ENCODE results near the gene RHEX.

RHEX gene

DNA sequence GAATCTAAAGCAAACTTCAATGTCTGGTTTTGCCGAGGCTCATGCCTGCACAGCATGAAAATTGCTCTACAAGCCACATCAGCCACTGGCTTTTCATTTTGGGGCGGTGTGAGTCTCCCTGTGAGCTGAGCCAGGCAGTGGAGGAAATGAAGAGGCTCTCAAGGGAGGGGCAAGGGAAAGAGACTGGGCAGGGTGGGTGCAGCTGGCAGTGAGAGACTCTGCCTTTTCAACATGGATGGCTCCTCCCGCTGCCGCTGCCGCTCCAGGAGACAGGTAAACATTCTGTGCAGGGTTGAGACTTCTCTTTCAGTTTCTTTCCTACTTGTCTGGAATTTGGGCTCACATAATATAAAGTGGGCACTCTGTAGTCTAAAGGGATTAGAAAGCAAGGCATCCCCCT, 17.9 kb upstream of the RHEX start:
- no peaks in the 10 kb centered on the region for H3K36me3 ChIP-seq (ENCODE audit: control insufficient read depth, low read depth, low read length)
- H3K4me3 ChIP-seq (ENCODE audit: low read length), result no peak overlapping the region
- H3K4me1 ChIP-seq (ENCODE audit: control insufficient read depth, low read depth, low read length), result peaks cover 8% of the 10 kb centered on the region
- H3K9ac ChIP-seq (ENCODE audit: low read length), result no peak overlapping the region
- H3K9me3 ChIP-seq (ENCODE audit: control insufficient read depth, low read depth, low read length), result no peaks in the 10 kb centered on the region
- H3K27ac ChIP-seq (ENCODE audit: low read length), result no peak overlapping the region
- H3K27me3 ChIP-seq (ENCODE audit: control insufficient read depth, insufficient read depth, low read length), result no peaks in the 10 kb centered on the region

DNA sequence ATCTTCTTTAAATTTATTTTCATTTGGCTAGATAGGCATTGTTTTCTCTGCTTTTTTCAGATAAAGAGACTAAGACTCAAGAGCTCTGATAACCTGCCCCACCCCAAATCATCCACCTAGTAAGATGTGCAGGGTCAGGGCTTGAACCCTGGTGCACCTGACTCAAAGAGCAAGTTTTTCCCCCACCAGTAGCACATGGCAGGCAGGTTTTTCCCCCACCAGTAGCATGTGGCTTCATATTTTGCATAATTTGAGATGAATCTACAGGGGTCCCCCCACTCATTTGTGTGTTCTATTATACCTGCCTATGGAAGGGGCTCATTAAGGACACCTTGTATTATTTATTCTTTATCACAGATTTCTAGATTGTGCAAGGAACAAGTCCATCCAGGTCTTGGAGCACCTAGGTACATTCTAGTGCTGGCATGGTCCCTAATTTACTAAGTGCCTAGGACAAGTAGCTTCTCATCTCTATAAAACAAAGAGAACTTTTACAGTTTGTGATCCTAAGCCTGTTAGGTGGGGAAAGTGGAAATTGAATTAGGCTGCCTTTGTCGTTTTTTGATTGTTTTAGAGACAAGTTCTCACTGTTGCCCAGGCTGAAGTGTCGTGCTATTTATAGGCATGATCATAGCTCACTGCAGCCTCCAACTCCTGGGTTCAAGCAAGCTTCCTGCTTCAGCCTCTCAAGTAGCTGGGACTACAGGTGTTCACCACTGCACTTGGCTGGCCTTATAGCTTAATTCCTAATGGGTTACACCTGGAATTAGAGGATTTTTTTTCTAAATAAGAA, 16.1 kb upstream of the RHEX start:
- Histone ChIP-seq H3K4me1 (ENCODE audit: control insufficient read depth, low read depth, low read length) (peaks cover 5% of the 10 kb centered on the region), H3K36me3 (ENCODE audit: control insufficient read depth, low read depth, low read length) (no peaks in the 10 kb centered on the region), H3K4me3 (ENCODE audit: low read length) (no peak overlapping the region), H3K9ac (ENCODE audit: low read length) (no peak overlapping the region), H3K27me3 (ENCODE audit: control insufficient read depth, insufficient read depth, low read length) (no peaks in the 10 kb centered on the region), H3K27ac (ENCODE audit: low read length) (no peak overlapping the region), H3K9me3 (ENCODE audit: control insufficient read depth, low read depth, low read length) (no peaks in the 10 kb centered on the region)

DNA sequence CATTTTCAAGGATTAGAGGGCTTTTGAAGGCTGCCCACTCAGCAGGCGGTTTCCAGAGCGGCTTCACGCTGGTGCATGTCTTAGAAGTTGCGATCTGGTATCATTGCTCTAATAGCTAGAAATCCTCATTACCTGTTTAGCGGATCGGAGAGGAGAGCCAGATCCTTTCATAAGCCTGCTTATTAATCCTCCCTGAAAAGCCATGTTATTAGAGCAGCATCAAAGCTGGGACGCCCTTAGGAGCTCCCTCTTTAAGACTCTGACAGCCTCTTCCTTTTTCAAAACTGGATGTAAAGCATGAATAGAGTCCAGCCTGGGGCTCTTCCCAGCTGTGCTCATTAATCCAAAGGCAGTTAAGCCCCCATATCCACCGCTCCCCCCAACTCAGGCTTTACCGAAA, 15.4 kb upstream of the RHEX start:
- Histone ChIP-seq H3K36me3 (ENCODE audit: control insufficient read depth, low read depth, low read length) (no peaks in the 10 kb centered on the region), H3K9ac (ENCODE audit: low read length) (no peak overlapping the region), H3K9me3 (ENCODE audit: control insufficient read depth, low read depth, low read length) (no peaks in the 10 kb centered on the region), H3K4me1 (ENCODE audit: control insufficient read depth, low read depth, low read length) (peaks cover 5% of the 10 kb centered on the region), H3K27me3 (ENCODE audit: control insufficient read depth, insufficient read depth, low read length) (no peaks in the 10 kb centered on the region), H3K4me3 (ENCODE audit: low read length) (no peak overlapping the region), H3K27ac (ENCODE audit: low read length) (no peak overlapping the region)

DNA sequence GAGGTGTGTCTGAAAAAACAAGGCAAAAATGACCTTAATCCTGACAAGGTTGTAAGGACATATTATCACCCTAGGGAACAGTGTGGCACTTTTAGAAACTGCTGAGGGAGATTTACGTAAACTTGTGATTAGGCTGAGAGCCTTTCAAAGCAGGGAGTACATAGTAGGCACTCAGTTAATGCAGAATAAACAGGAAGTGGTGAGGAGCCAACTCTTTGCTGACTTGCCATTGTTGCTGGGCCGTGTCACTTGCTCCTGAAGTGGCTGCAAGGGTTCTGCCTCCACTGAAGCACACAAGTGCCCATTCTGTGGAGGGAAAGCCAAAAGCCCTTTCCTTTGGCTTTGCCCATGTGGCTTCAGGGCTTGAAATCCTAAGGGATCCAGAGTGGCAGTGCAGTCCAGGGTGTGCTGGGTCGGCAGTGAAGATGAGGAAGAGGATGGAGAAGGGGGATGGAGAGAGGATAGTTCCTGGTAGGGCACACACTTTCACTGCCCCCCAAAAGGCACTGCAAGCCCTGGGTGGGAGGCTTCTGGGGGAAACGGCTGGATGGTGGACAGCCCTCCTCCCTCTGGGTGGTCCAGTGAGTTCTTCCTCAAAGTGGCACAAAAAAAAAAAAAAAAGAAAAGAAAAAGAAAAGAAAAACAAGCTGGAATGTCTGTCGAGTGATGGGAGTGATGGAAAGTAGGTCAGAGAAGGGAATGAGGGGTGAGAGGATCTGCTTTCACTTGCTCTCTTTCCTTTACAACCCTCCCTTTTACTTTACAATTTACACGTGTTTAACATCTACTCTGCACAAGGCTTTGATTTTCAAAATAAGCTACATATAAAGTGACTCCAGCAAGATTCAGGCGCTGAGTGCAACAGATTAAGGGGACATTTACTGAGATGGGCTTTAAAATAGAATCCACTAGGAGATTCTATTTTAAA, 13.7 kb upstream of the RHEX start:
- H3K9ac ChIP-seq (ENCODE audit: low read length), result no peak overlapping the region
- H3K27me3 ChIP-seq (ENCODE audit: control insufficient read depth, insufficient read depth, low read length), result no peaks in the 10 kb centered on the region
- no peak overlapping the region for H3K27ac ChIP-seq (ENCODE audit: low read length)
- no peaks in the 10 kb centered on the region for H3K36me3 ChIP-seq (ENCODE audit: control insufficient read depth, low read depth, low read length)
- H3K9me3 ChIP-seq (ENCODE audit: control insufficient read depth, low read depth, low read length), result no peaks in the 10 kb centered on the region
- H3K4me3 ChIP-seq (ENCODE audit: low read length), result no peak overlapping the region
- H3K4me1 ChIP-seq (ENCODE audit: control insufficient read depth, low read depth, low read length), result peaks cover 5% of the 10 kb centered on the region

DNA sequence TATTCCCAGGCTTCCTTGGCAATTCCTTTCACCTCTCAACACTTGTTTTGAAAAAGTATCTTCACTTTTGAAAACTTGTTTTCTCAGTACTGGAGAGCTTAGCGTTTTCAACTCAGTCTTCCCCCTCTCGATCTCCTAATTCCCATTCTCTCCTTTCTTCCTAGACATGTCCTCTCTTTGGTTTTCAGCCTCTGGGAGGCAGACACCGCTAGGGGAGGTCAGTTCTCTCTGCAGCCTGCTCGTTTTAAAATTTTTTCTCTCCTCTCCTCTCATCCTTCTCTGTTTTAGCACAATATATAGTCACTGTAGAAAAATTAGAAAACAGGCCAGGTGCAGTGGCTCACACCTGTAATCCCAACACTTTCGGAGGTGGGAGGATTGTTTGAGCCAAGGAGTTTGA, 12.6 kb upstream of the RHEX start:
- H3K9ac ChIP-seq (ENCODE audit: low read length), result no peak overlapping the region
- peaks cover 5% of the 10 kb centered on the region for H3K4me1 ChIP-seq (ENCODE audit: control insufficient read depth, low read depth, low read length)
- no peaks in the 10 kb centered on the region for H3K9me3 ChIP-seq (ENCODE audit: control insufficient read depth, low read depth, low read length)
- no peak overlapping the region for H3K27ac ChIP-seq (ENCODE audit: low read length)
- H3K27me3 ChIP-seq (ENCODE audit: control insufficient read depth, insufficient read depth, low read length), result no peaks in the 10 kb centered on the region
- H3K4me3 ChIP-seq (ENCODE audit: low read length), result no peak overlapping the region
- no peaks in the 10 kb centered on the region for H3K36me3 ChIP-seq (ENCODE audit: control insufficient read depth, low read depth, low read length)

DNA sequence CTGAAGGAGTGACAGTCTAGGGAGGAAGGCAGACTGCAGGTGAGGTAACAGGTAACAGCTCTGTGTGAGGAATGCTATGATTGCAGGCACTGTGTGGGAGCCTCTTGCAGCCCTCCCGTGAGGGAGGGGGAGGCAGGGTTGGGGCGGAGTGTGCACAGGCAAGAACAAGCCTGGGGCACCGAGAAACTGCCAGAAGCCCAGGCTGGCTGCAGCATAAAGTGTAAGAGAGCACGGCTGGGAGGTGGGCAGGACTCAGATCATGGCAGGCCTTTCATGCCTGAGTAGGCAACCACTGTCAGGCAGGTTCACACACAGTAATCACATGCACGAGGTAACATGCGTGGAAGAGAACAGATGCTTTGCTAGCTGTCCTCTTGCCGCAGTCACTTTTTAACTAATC, 11.3 kb upstream of the RHEX start:
- peaks cover 8% of the 10 kb centered on the region for H3K4me1 ChIP-seq (ENCODE audit: control insufficient read depth, low read depth, low read length)
- no peaks in the 10 kb centered on the region for H3K36me3 ChIP-seq (ENCODE audit: control insufficient read depth, low read depth, low read length)
- H3K4me3 ChIP-seq (ENCODE audit: low read length), result no peak overlapping the region
- H3K27me3 ChIP-seq (ENCODE audit: control insufficient read depth, insufficient read depth, low read length), result no peaks in the 10 kb centered on the region
- H3K9me3 ChIP-seq (ENCODE audit: control insufficient read depth, low read depth, low read length), result no peaks in the 10 kb centered on the region
- no peak overlapping the region for H3K9ac ChIP-seq (ENCODE audit: low read length)
- H3K27ac ChIP-seq (ENCODE audit: low read length), result no peak overlapping the region

DNA sequence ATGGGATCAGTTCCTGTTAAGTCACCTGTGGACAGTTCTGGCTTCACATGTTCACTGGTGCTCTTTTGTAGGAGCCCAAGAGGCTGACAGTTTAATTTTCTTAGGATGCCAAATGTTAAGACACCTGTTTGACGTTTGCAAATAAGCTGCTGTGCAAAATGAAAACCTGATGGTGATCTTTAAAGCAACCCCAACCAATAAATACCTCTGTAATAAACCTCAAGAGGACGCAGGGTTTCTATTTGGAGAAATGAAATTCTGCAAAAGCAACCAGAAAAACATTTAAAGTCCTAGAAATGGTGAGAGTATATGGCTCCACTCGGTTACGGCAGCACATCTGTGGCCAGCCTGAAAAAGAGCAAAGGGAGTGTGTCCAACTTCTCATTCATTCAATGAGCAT, 5.7 kb upstream of the RHEX start:
- no peak overlapping the region for H3K9ac ChIP-seq (ENCODE audit: low read length)
- peaks cover 8% of the 10 kb centered on the region for H3K4me1 ChIP-seq (ENCODE audit: control insufficient read depth, low read depth, low read length)
- H3K27ac ChIP-seq (ENCODE audit: low read length), result no peak overlapping the region

DNA sequence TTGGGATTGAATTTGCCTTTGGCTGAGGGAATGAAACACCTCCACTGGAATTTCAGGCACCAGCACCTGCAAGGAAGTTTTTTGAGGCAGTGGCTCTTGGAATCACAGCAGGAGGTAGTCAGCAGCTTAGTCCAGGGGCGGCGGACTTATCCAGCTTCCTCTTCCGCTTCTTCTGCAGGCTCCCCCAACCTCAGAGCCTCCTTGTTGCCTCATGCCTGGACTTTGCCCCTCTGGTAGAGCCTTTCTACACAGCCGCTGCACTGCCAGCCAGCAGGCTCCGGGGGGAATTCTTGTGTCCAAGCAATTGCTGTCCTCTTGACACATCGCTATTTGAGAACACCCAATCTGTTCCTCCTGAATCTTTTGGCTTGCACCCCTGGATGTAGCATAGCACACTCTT, 4.4 kb upstream of the RHEX start:
- Histone ChIP-seq H3K4me1 (ENCODE audit: control insufficient read depth, low read depth, low read length) (peaks cover 8% of the 10 kb centered on the region), H3K27ac (ENCODE audit: low read length) (no peak overlapping the region), H3K4me3 (ENCODE audit: low read length) (no peak overlapping the region), H3K9ac (ENCODE audit: low read length) (no peak overlapping the region), H3K9me3 (ENCODE audit: control insufficient read depth, low read depth, low read length) (no peaks in the 10 kb centered on the region), H3K36me3 (ENCODE audit: control insufficient read depth, low read depth, low read length) (no peaks in the 10 kb centered on the region), H3K27me3 (ENCODE audit: control insufficient read depth, insufficient read depth, low read length) (no peaks in the 10 kb centered on the region)

More for the DNA sequence above, 5.7 kb upstream of the RHEX start:
- no peaks in the 10 kb centered on the region for H3K27me3 ChIP-seq (ENCODE audit: control insufficient read depth, insufficient read depth, low read length)
- no peaks in the 10 kb centered on the region for H3K9me3 ChIP-seq (ENCODE audit: control insufficient read depth, low read depth, low read length)
- H3K4me3 ChIP-seq (ENCODE audit: low read length), result no peak overlapping the region
- no peaks in the 10 kb centered on the region for H3K36me3 ChIP-seq (ENCODE audit: control insufficient read depth, low read depth, low read length)

DNA sequence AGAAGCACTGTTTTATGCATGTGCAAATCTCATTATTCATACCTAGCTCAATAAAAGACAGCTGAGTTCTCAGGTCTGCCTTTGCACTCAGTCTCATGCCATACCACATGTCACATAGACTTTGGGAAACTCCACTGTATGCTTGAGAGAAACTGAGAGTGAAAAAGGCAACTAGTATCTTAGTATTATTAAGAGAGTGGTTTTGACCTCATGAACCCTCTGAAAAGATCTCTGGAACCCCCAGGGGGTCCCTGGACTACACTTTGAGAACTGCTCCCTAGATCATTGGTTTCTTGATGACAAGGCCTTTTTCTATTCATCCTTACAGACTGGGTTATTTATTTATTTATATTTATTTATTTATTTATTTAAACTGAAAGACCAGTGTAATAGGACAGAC, 3.7 kb upstream of the RHEX start:
- Histone ChIP-seq H3K4me3 (ENCODE audit: low read length) (no peak overlapping the region), H3K27me3 (ENCODE audit: control insufficient read depth, insufficient read depth, low read length) (no peaks in the 10 kb centered on the region), H3K4me1 (ENCODE audit: control insufficient read depth, low read depth, low read length) (peaks cover 8% of the 10 kb centered on the region), H3K9ac (ENCODE audit: low read length) (no peak overlapping the region), H3K9me3 (ENCODE audit: control insufficient read depth, low read depth, low read length) (no peaks in the 10 kb centered on the region), H3K36me3 (ENCODE audit: control insufficient read depth, low read depth, low read length) (no peaks in the 10 kb centered on the region), H3K27ac (ENCODE audit: low read length) (no peak overlapping the region)

DNA sequence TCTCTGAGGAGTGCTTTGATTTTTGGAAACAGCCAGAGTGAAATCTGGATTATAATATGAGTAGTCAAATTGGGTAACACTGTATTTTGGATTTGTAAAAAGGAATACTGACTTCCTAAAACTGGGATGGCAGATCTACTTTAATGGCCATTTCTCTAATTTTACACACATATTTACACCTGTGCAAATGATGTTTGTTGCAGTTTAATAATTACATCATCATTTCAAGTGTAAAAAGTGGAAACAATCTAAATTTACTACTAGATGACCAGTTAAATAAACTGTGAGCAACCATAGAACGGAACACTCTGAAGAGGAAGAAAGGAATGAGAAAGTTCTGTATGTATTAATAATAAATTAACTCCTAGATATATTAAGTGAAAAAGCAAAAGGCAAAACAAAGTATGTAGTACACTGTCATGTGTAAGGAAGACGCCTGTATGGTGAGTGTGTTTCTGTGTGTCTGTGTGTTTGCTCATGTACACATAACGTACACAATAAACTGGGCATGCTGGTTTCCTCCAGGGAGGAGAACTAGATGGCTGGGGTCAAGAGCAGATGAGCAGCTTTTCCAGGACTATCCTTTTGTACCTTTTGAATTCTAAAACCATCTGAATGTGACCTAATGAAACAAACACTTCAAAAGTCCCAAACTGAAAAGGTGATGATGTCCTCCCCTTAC, 2.9 kb upstream of the RHEX start:
- H3K4me3 ChIP-seq (ENCODE audit: low read length), result no peak overlapping the region
- no peaks in the 10 kb centered on the region for H3K36me3 ChIP-seq (ENCODE audit: control insufficient read depth, low read depth, low read length)
- no peaks in the 10 kb centered on the region for H3K27me3 ChIP-seq (ENCODE audit: control insufficient read depth, insufficient read depth, low read length)
- no peaks in the 10 kb centered on the region for H3K9me3 ChIP-seq (ENCODE audit: control insufficient read depth, low read depth, low read length)
- no peak overlapping the region for H3K9ac ChIP-seq (ENCODE audit: low read length)
- H3K27ac ChIP-seq (ENCODE audit: low read length), result no peak overlapping the region
- H3K4me1 ChIP-seq (ENCODE audit: control insufficient read depth, low read depth, low read length), result peaks cover 8% of the 10 kb centered on the region

DNA sequence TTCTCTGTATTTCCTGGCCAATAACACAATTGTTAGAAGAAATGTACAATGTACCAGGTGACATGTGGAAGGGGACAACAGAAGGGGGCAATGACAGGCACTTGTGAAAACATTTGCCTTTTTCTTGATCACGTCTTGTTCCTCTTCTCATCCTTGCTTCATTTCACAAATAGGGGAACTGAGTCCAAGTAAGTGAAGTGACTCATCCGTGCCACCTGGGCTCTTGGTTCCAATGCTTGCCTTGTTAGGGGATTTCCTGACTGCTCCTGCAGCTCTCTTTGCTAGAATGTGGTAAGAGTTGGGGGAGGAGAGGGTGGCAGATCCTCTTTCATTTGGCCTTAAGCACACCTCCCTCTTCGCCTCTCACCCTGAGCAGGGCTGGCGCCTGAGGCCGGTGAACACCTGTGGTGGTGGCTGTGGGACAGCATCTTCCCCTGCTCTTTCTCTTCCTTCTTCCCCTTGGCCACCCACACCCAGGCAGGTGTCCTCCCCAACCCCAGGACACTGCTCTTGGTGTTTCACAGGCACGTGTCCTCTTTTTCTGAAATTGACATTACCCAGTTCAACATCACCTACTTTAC, 2.2 kb upstream of the RHEX start:
- Histone ChIP-seq H3K9ac (ENCODE audit: low read length) (no peak overlapping the region), H3K27ac (ENCODE audit: low read length) (no peak overlapping the region), H3K27me3 (ENCODE audit: control insufficient read depth, insufficient read depth, low read length) (no peaks in the 10 kb centered on the region), H3K36me3 (ENCODE audit: control insufficient read depth, low read depth, low read length) (no peaks in the 10 kb centered on the region), H3K9me3 (ENCODE audit: control insufficient read depth, low read depth, low read length) (no peaks in the 10 kb centered on the region), H3K4me1 (ENCODE audit: control insufficient read depth, low read depth, low read length) (peaks cover 7% of the 10 kb centered on the region), H3K4me3 (ENCODE audit: low read length) (no peak overlapping the region)
